ENCODE measurements around the gene MAGEB1.

MAGEB1 gene

DNA sequence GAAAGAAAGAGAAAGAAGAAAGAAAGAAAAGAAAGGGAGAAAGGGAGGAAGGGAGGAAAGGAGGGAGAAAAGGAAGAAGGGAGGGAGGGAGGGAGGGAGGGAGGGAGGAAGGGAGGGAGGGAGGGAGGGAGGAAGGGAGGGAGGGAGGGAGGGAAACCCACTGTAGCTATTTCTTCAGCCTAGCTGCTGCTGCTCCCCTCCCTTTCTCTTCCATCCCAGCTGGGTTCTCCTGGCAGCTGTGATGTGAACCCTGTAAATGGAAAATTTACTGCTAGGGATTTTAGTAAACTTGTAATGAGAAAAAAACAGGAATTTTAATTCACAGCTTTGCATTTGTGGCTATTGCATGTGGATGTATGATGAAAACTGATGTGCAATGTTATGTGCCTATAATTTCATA, 54.3 kb downstream of the MAGEB1 start:
- no peak for DNase-seq
